ENCODE measurements around the gene WNK2. TPM values are rescaled to one million over a fixed set of nuclear protein-coding genes. Genes with fewer than 3 reads are reported as not detected.

WNK2 gene
- total RNA-seq, 1 experiment from 2014 or later = 0.07 TPM

GRCh38 chr9:93203718-93204469 lies 20.0 kb downstream of the WNK2 start:
- no peaks in the 10 kb centered on the region for H3K36me3 Mint-ChIP-seq (ENCODE audit: insufficient read depth, unreplicated experiment)
- peaks cover 5% of the 10 kb centered on the region for H3K9me3 Mint-ChIP-seq (ENCODE audit: unreplicated experiment)
- no peaks in the 10 kb centered on the region for H3K4me1 Mint-ChIP-seq (ENCODE audit: insufficient read depth, unreplicated experiment)
- BruUV-seq (replicated peaks) = no TSS peak
- no peak for TF ChIP-seq CTCF (IDR thresholded peaks at IDR 0.05; ENCODE audit: unreplicated experiment)
- H3K27ac Mint-ChIP-seq (ENCODE audit: low read depth, unreplicated experiment) = peak overlapping the region; percentile 24
- H3K27me3 Mint-ChIP-seq (ENCODE audit: insufficient read depth, unreplicated experiment) = peaks cover 15% of the 10 kb centered on the region
- POLR2A ChIA-PET = no interaction called here
- H3K4me3 Mint-ChIP-seq (ENCODE audit: unreplicated experiment) = no peak overlapping the region
- DNase-seq (ENCODE audit: unreplicated experiment) = no peak
- CTCF ChIA-PET = interaction anchor here (0.7 kb wide), 1 partner anchor 91 kb away, joined by 3 read pairs; no protein-coding TSS in a partner anchor
- intact Hi-C loops (cut with micrococcal nuclease) = no loop called here

GRCh38 chr9:93204470-93205043 lies 20.6 kb downstream of the WNK2 start:
- no TSS peak for BruUV-seq (replicated peaks)
- Mint-ChIP-seq H3K27me3 (ENCODE audit: insufficient read depth, unreplicated experiment) (peaks cover 15% of the 10 kb centered on the region), H3K9me3 (ENCODE audit: unreplicated experiment) (peaks cover 5% of the 10 kb centered on the region), H3K27ac (ENCODE audit: low read depth, unreplicated experiment) (no peak overlapping the region), H3K36me3 (ENCODE audit: insufficient read depth, unreplicated experiment) (no peaks in the 10 kb centered on the region), H3K4me1 (ENCODE audit: insufficient read depth, unreplicated experiment) (no peaks in the 10 kb centered on the region), H3K4me3 (ENCODE audit: unreplicated experiment) (no peak overlapping the region)
- ChIA-PET CTCF (interaction anchor here (0.9 kb wide), 1 partner anchor 101 kb away, joined by 5 read pairs; no protein-coding TSS in a partner anchor), POLR2A (no interaction called here)
- no peak for TF ChIP-seq CTCF (IDR thresholded peaks at IDR 0.05; ENCODE audit: unreplicated experiment)
- intact Hi-C loops (cut with micrococcal nuclease) = no loop called here
- DNase-seq (ENCODE audit: unreplicated experiment) = no peak

GRCh38 chr9:93205045-93205768 lies 21.3 kb downstream of the WNK2 start:
- Mint-ChIP-seq H3K36me3 (ENCODE audit: insufficient read depth, unreplicated experiment) (no peaks in the 10 kb centered on the region), H3K27ac (ENCODE audit: low read depth, unreplicated experiment) (no peak overlapping the region), H3K4me1 (ENCODE audit: insufficient read depth, unreplicated experiment) (no peaks in the 10 kb centered on the region), H3K27me3 (ENCODE audit: insufficient read depth, unreplicated experiment) (peaks cover 15% of the 10 kb centered on the region), H3K9me3 (ENCODE audit: unreplicated experiment) (peaks cover 5% of the 10 kb centered on the region), H3K4me3 (ENCODE audit: unreplicated experiment) (no peak overlapping the region)
- no TSS peak for BruUV-seq (replicated peaks)
- no peak for DNase-seq (ENCODE audit: unreplicated experiment)
- ChIA-PET POLR2A (no interaction called here), CTCF (interaction anchor here (0.9 kb wide), 1 partner anchor 100 kb away, joined by 5 read pairs; no protein-coding TSS in a partner anchor)
- intact Hi-C loops (cut with micrococcal nuclease) = no loop called here
- TF ChIP-seq CTCF (IDR thresholded peaks at IDR 0.05; ENCODE audit: unreplicated experiment) = no peak

GRCh38 chr9:93205896-93206575 lies 22.1 kb downstream of the WNK2 start:
- H3K27ac Mint-ChIP-seq (ENCODE audit: low read depth, unreplicated experiment) = no peak overlapping the region
- CTCF ChIA-PET = no interaction called here

More at GRCh38 chr9:93205896-93206575, 22.1 kb downstream of the WNK2 start:
- intact Hi-C loops (cut with micrococcal nuclease) = no loop called here
- POLR2A ChIA-PET = no interaction called here
- no TSS peak for BruUV-seq (replicated peaks)
- H3K4me1 Mint-ChIP-seq (ENCODE audit: insufficient read depth, unreplicated experiment) = no peaks in the 10 kb centered on the region
- DNase-seq (ENCODE audit: unreplicated experiment) = no peak
- TF ChIP-seq CTCF (IDR thresholded peaks at IDR 0.05; ENCODE audit: unreplicated experiment) = no peak
- H3K27me3 Mint-ChIP-seq (ENCODE audit: insufficient read depth, unreplicated experiment) = peaks cover 15% of the 10 kb centered on the region
- no peaks in the 10 kb centered on the region for H3K36me3 Mint-ChIP-seq (ENCODE audit: insufficient read depth, unreplicated experiment)
- H3K9me3 Mint-ChIP-seq (ENCODE audit: unreplicated experiment) = peaks cover 5% of the 10 kb centered on the region
- no peak overlapping the region for H3K4me3 Mint-ChIP-seq (ENCODE audit: unreplicated experiment)

All from MCF 10A (cell line).